HepG2 (cell line): ENCODE results near the gene RGS19. TPM values are rescaled to one million over a fixed set of nuclear protein-coding genes. Genes with fewer than 3 reads are reported as not detected.

ENCODE experiments used
- DZIP1 ChIP-seq: sonication (generic); formaldehyde crosslinking; IDR thresholded peaks from 2 replicates; pipeline ENCODE4 v1.5.0; 2020; ENCODE audit warnings: mild to moderate bottlenecking, missing genetic modification reagents
- ETS1 ChIP-seq: sonication (generic); formaldehyde crosslinking; IDR thresholded peaks from 2 replicates; pipeline ENCODE4 v1.4.0; 2020; ENCODE audit warnings: missing genetic modification reagents
- GMEB2 ChIP-seq: IDR thresholded peaks from 2 replicates; pipeline ENCODE4 v1.6.1; 2016; ENCODE audit warnings: missing biosample characterization, missing genetic modification reagents, low read depth
- KLF15 ChIP-seq: sonication (generic); formaldehyde crosslinking; IDR thresholded peaks from 2 replicates; pipeline ENCODE4 v1.8.1; 2023; ENCODE audit warnings: borderline replicate concordance, mild to moderate bottlenecking, inconsistent platforms, missing genetic modification reagents, mixed read lengths
- PRDM15 ChIP-seq: sonication (generic); formaldehyde crosslinking; IDR thresholded peaks from 2 replicates; pipeline ENCODE4 v1.4.0; 2020; ENCODE audit warnings: missing genetic modification reagents
- RNF2 ChIP-seq: fragments of 450-650 bp; conservative IDR thresholded peaks from 2 replicates; pipeline ENCODE4 v1.6.1; 2016; ENCODE audit warnings: low read depth
- SMARCC2 ChIP-seq: fragments of 450-650 bp; IDR thresholded peaks from 2 replicates; pipeline ENCODE4 v1.6.1; 2017; ENCODE audit warnings: antibody characterized with exemption, mild to moderate bottlenecking
- SNAPC5 ChIP-seq: sonication (generic); formaldehyde crosslinking; IDR thresholded peaks from 2 replicates; pipeline ENCODE4 v1.8.1; 2023; ENCODE audit warnings: mild to moderate bottlenecking, missing genetic modification reagents, borderline replicate concordance
- TAF15 ChIP-seq: fragments of 200-400 bp; formaldehyde crosslinking; IDR thresholded peaks from one replicate; pipeline ENCODE4 v1.6.1; 2018; ENCODE audit warnings: mild to moderate bottlenecking, low read depth, low read length; ENCODE audit not compliant: poor library complexity, severe bottlenecking
- U2AF2 ChIP-seq: fragments of 200-400 bp; formaldehyde crosslinking; IDR thresholded peaks from 2 replicates; pipeline ENCODE4 v1.6.1; 2017; ENCODE audit warnings: low read depth, mild to moderate bottlenecking, low read length
- ZBTB1 ChIP-seq: sonication (generic); formaldehyde crosslinking; IDR thresholded peaks from 2 replicates; pipeline ENCODE4 v1.4.0; 2020; ENCODE audit warnings: missing genetic modification reagents, borderline replicate concordance
- ZGPAT ChIP-seq: IDR thresholded peaks from 2 replicates; pipeline ENCODE4 v1.6.1; 2016; ENCODE audit warnings: mild to moderate bottlenecking
- ZNF124 ChIP-seq: sonication (generic); formaldehyde crosslinking; IDR thresholded peaks from 2 replicates; pipeline ENCODE4 v1.4.0; 2020; ENCODE audit warnings: missing genetic modification reagents
- ZNF331 ChIP-seq: sonication (generic); formaldehyde crosslinking; IDR thresholded peaks from 2 replicates; pipeline ENCODE4 v1.4.0; 2020; ENCODE audit warnings: missing genetic modification reagents
- ZNF484 ChIP-seq: sonication (generic); formaldehyde crosslinking; IDR thresholded peaks from 2 replicates; pipeline ENCODE4 v1.5.1; 2020; ENCODE audit warnings: mild to moderate bottlenecking, low read depth, missing genetic modification reagents, borderline replicate concordance
- ZNF546 ChIP-seq: sonication (generic); formaldehyde crosslinking; conservative IDR thresholded peaks from 2 replicates; pipeline ENCODE4 v1.8.1; 2023; ENCODE audit warnings: mild to moderate bottlenecking, missing genetic modification reagents
- polyA plus RNA-seq, 8 experiments: library from polyadenylated mRNA; depleted of rRNA in 3 of 8; stranded (reverse) in 7 of 8; unstranded in 1 of 8; fragments of >200 nt; fragmentation: Illumina TruSeq in 4 of 8; extraction: Trizol in 4 of 8; gene quantifications; 2 replicates each; pipeline versions ENCODE4 v1.2.1 to v1.2.3, GENCODE V29; 2011 to 2016; ENCODE audit warnings: low read depth in 4 of 8, missing spikeins in 1 of 8, mixed read lengths in 1 of 8; ENCODE audit not compliant: insufficient read depth in 1 of 8
- total RNA-seq, 5 experiments: library from RNA; depleted of rRNA; stranded (reverse); fragments of >200 nt; fragmentation: Illumina TruSeq; extraction: Trizol; gene quantifications; 2 replicates each; pipeline ENCODE4 v1.2.3, GENCODE V29; 2016; ENCODE audit warnings: low read depth in 1 of 5

The RGS19 gene
- total and polyA plus RNA-seq, 2 of the 13 experiments (the other 11 are each of a cell fraction or from before 2014, with no cell fraction given): 10.7 to 11.9 TPM

- peak; percentile 96 for TF ChIP-seq ZGPAT (CRISPR knock-in tag)
- TF ChIP-seq ETS1 (CRISPR knock-in tag): peak; percentile 57; the same call in 1 of the 2 replicates
- peak; percentile 43 for TF ChIP-seq PRDM15
- no peak; the same call in 1 of the 2 replicates for TF ChIP-seq SNAPC5 (CRISPR knock-in tag)
- no peak for TF ChIP-seq SMARCC2
- no peak for TF ChIP-seq TAF15
- no peak for TF ChIP-seq RNF2
- 0 out of 2 replicates have a peak, but pooled peaks have one; percentile 47 for TF ChIP-seq GMEB2 (CRISPR knock-in tag)
- no peak for TF ChIP-seq ZNF546 (CRISPR knock-in tag)
- TF ChIP-seq ZNF331: peak; percentile 81
- no peak for TF ChIP-seq KLF15 (CRISPR knock-in tag)
- 0 out of 2 replicates have a peak, but pooled peaks have one; percentile 8 for TF ChIP-seq ZBTB1
- no peak for TF ChIP-seq ZNF484 (CRISPR knock-in tag)
- TF ChIP-seq U2AF2: no peak
- TF ChIP-seq DZIP1 (CRISPR knock-in tag): peak; percentile 98
- TF ChIP-seq ZNF124 (CRISPR knock-in tag): peak; percentile 54; the same call in 1 of the 2 replicates
Measured at GRCh38 chr20:64053841-64054661, 25.3 kb downstream of the RGS19 start (continued).
